ENCODE data around the gene SLC38A8. TPM values are rescaled to one million over a fixed set of nuclear protein-coding genes. Genes with fewer than 3 reads are reported as not detected.

The SLC38A8 gene
- polyA plus RNA-seq, 2 of the 4 experiments (the other 2 are of a cell fraction) = not detected

- Histone ChIP-seq H3K4me3 (no peak overlapping the region), H3K27ac (no peak overlapping the region), H3K4me1 (no peaks in the 10 kb centered on the region), H3K9me3 (no peaks in the 10 kb centered on the region), H3K4me2 (no peak overlapping the region)
- ATAC-seq (no peak), FAIRE-seq (no peak), DNase-seq (ENCODE audit: low read depth in 1 of 2, low spot score in 1 of 2) (no peak)
- ChIA-PET POLR2A (interaction anchor here (0.7 kb wide), 1 partner anchor 30 kb away, joined by 3 read pairs; the partner anchor contains the start of gene MBTPS1), CTCF (interaction anchor here (0.9 to 3.4 kb wide), 10 partner anchors 9 to 397 kb away, joined by 3 to 17 read pairs (median 6); partner anchors contain the start of gene TAF1C)
- WGBS (ENCODE audit: missing lambda C conversion rate) = 87% methylated on average over 12 of the region's 12 CpGs
- TF ChIP-seq JUN (IDR thresholded peaks at IDR 0.05) (no peak), FOSL2 (IDR thresholded peaks at IDR 0.05) (no peak), FOSL2 (CRISPR knock-in tag; IDR thresholded peaks at IDR 0.05) (no peak), POLR2A (IDR thresholded peaks at IDR 0.05; ENCODE audit: low read length) (no peak), KDM1A (IDR thresholded peaks at IDR 0.05; ENCODE audit: low read depth) (no peak), FOXS1 (CRISPR knock-in tag; IDR thresholded peaks at IDR 0.05) (no peak), ESRRA (IDR thresholded peaks at IDR 0.05; ENCODE audit: borderline replicate concordance, low read length) (no peak), GATA3 (IDR thresholded peaks at IDR 0.05; ENCODE audit: borderline replicate concordance) (no peak), BCL3 (IDR thresholded peaks at IDR 0.05) (no peak)
- TF ChIP-seq, protein P1, sequence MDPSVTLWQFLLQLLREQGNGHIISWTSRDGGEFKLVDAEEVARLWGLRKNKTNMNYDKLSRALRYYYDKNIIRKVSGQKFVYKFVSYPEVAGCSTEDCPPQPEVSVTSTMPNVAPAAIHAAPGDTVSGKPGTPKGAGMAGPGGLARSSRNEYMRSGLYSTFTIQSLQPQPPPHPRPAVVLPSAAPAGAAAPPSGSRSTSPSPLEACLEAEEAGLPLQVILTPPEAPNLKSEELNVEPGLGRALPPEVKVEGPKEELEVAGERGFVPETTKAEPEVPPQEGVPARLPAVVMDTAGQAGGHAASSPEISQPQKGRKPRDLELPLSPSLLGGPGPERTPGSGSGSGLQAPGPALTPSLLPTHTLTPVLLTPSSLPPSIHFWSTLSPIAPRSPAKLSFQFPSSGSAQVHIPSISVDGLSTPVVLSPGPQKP (IDR thresholded peaks at IDR 0.05; ENCODE audit: low read depth, low read length) = no peak
- TF ChIP-seq, protein P2, sequence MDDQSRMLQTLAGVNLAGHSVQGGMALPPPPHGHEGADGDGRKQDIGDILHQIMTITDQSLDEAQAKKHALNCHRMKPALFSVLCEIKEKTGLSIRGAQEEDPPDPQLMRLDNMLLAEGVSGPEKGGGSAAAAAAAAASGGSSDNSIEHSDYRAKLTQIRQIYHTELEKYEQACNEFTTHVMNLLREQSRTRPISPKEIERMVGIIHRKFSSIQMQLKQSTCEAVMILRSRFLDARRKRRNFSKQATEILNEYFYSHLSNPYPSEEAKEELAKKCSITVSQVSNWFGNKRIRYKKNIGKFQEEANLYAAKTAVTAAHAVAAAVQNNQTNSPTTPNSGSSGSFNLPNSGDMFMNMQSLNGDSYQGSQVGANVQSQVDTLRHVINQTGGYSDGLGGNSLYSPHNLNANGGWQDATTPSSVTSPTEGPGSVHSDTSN (IDR thresholded peaks at IDR 0.05) = no peak
Observed at GRCh38 chr16:84087001-84087400, 44.4 kb upstream of the SLC38A8 start.

DNA sequence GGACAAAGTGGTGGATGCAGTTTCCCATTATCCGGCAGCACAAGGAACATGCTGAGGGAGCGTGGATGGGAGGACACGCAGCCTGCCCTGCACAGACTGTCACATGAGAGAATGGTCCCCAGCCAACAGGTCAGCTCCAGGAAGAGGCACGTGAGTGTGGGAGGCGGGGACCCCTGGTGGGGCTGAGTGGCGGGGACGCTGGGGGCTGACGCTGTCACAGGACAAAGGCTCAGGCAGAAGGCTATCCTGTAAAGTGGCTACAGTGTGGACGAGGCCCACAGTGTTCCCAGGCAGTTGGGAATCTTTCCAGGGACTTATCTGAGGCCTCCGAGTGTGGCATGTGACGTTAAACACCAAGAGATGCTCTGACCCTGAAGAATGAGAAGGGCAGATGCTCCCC lies 43.7 kb upstream of the SLC38A8 start:
- DNase-seq (ENCODE audit: low read depth in 1 of 2, low spot score in 1 of 2) = no peak
- no peak for ATAC-seq
- Histone ChIP-seq H3K4me2 (no peak overlapping the region), H3K4me3 (no peak overlapping the region), H3K4me1 (no peaks in the 10 kb centered on the region), H3K9me3 (no peaks in the 10 kb centered on the region), H3K27ac (no peak overlapping the region)
- WGBS (ENCODE audit: missing lambda C conversion rate) = 90% methylated on average over 11 of the region's 11 CpGs
- FAIRE-seq = no peak
- TF ChIP-seq, protein P2 (IDR thresholded peaks at IDR 0.05) = no peak
- TF ChIP-seq PHF8 (IDR thresholded peaks at IDR 0.05; ENCODE audit: borderline replicate concordance, low read depth) (no peak), RCOR1 (IDR thresholded peaks at IDR 0.05; ENCODE audit: low read depth, low read length) (no peak), HES2 (IDR thresholded peaks at IDR 0.05) (no peak), BHLHE40 (IDR thresholded peaks at IDR 0.05; ENCODE audit: low read depth, low read length) (no peak), NR3C1 (IDR thresholded peaks at IDR 0.05) (no peak), POLR2A (IDR thresholded peaks at IDR 0.05; ENCODE audit: low read length) (no peak), FOSB (CRISPR knock-in tag; IDR thresholded peaks at IDR 0.05) (no peak), MAZ (IDR thresholded peaks at IDR 0.05; ENCODE audit: borderline replicate concordance, low read depth, low read length) (no peak), GATA3 (IDR thresholded peaks at IDR 0.05; ENCODE audit: borderline replicate concordance) (no peak), TP53 (CRISPR knock-in tag; IDR thresholded peaks at IDR 0.05) (no peak), ZNF302 (CRISPR knock-in tag; IDR thresholded peaks at IDR 0.05) (no peak), SREBF2 (IDR thresholded peaks at IDR 0.05) (no peak), EP300 (IDR thresholded peaks at IDR 0.05) (no peak), TFCP2L1 (CRISPR knock-in tag; IDR thresholded peaks at IDR 0.05) (no peak)
- TF ChIP-seq, protein P3, sequence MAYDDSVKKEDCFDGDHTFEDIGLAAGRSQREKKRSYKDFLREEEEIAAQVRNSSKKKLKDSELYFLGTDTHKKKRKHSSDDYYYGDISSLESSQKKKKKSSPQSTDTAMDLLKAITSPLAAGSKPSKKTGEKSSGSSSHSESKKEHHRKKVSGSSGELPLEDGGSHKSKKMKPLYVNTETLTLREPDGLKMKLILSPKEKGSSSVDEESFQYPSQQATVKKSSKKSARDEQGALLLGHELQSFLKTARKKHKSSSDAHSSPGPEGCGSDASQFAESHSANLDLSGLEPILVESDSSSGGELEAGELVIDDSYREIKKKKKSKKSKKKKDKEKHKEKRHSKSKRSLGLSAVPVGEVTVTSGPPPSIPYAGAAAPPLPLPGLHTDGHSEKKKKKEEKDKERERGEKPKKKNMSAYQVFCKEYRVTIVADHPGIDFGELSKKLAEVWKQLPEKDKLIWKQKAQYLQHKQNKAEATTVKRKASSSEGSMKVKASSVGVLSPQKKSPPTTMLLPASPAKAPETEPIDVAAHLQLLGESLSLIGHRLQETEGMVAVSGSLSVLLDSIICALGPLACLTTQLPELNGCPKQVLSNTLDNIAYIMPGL (CRISPR knock-in tag; IDR thresholded peaks at IDR 0.05; ENCODE audit: borderline replicate concordance) = no peak
- TF ChIP-seq, protein P1 (IDR thresholded peaks at IDR 0.05; ENCODE audit: low read depth, low read length) = no peak
- POLR2A ChIA-PET = interaction anchor here (0.5 kb wide), 1 partner anchor 189 kb away, joined by 3 read pairs; no protein-coding TSS in a partner anchor
- CTCF ChIA-PET = interaction anchor here (0.9 to 4.7 kb wide), 8 partner anchors 9 to 398 kb away, joined by 3 to 43 read pairs (median 6); partner anchors contain the start of gene TAF1C
